ENCODE data around the gene PPP6R2. TPM values are rescaled to one million over a fixed set of nuclear protein-coding genes. Genes with fewer than 3 reads are reported as not detected.

The PPP6R2 gene
- total RNA-seq, 1 experiment from 2014 or later, result 61.3 TPM

- ATAC-seq (peak; percentile 87), DNase-seq (ENCODE audit: low read depth, low spot score) (no peak)
- TF ChIP-seq ZFX (IDR thresholded peaks at IDR 0.05) (no peak), CBX3 (IDR thresholded peaks at IDR 0.05; ENCODE audit: low read depth) (no peak), ELF1 (IDR thresholded peaks at IDR 0.05; ENCODE audit: borderline replicate concordance, low read depth) (no peak), ATF3 (IDR thresholded peaks at IDR 0.05) (no peak), EZH2phosphoT487 (IDR thresholded peaks at IDR 0.05; ENCODE audit: borderline replicate concordance) (no peak), SRF (IDR thresholded peaks at IDR 0.05; ENCODE audit: low read depth) (no peak), YY1 (IDR thresholded peaks at IDR 0.05; ENCODE audit: extremely low read depth, insufficient replicate concordance, low read depth, low read length) (no peak), RAD21 (IDR thresholded peaks at IDR 0.05; ENCODE audit: low read depth) (no peak), SIN3A (IDR thresholded peaks at IDR 0.05; ENCODE audit: low read depth) (no peak), ZNF274 (IDR thresholded peaks at IDR 0.05; ENCODE audit: low read depth, low read length) (no peak), SP1 (IDR thresholded peaks at IDR 0.05; ENCODE audit: low read depth) (no peak), POLR2AphosphoS5 (IDR thresholded peaks at IDR 0.05; ENCODE audit: low read depth, low read length) (no peak), CEBPB (IDR thresholded peaks at IDR 0.05; ENCODE audit: low read depth) (no peak), POLR2A (IDR thresholded peaks at IDR 0.05; ENCODE audit: borderline replicate concordance, extremely low read depth, insufficient read depth, insufficient read length) (no peak), TCF7L2 (IDR thresholded peaks at IDR 0.05; ENCODE audit: borderline replicate concordance, extremely low read depth, insufficient read depth, insufficient read length) (no peak), JUND (IDR thresholded peaks at IDR 0.05) (no peak)
- TF ChIP-seq, protein P1, sequence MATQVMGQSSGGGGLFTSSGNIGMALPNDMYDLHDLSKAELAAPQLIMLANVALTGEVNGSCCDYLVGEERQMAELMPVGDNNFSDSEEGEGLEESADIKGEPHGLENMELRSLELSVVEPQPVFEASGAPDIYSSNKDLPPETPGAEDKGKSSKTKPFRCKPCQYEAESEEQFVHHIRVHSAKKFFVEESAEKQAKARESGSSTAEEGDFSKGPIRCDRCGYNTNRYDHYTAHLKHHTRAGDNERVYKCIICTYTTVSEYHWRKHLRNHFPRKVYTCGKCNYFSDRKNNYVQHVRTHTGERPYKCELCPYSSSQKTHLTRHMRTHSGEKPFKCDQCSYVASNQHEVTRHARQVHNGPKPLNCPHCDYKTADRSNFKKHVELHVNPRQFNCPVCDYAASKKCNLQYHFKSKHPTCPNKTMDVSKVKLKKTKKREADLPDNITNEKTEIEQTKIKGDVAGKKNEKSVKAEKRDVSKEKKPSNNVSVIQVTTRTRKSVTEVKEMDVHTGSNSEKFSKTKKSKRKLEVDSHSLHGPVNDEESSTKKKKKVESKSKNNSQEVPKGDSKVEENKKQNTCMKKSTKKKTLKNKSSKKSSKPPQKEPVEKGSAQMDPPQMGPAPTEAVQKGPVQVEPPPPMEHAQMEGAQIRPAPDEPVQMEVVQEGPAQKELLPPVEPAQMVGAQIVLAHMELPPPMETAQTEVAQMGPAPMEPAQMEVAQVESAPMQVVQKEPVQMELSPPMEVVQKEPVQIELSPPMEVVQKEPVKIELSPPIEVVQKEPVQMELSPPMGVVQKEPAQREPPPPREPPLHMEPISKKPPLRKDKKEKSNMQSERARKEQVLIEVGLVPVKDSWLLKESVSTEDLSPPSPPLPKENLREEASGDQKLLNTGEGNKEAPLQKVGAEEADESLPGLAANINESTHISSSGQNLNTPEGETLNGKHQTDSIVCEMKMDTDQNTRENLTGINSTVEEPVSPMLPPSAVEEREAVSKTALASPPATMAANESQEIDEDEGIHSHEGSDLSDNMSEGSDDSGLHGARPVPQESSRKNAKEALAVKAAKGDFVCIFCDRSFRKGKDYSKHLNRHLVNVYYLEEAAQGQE (IDR thresholded peaks at IDR 0.05; ENCODE audit: low read depth), result no peak
- TF ChIP-seq, protein P2, sequence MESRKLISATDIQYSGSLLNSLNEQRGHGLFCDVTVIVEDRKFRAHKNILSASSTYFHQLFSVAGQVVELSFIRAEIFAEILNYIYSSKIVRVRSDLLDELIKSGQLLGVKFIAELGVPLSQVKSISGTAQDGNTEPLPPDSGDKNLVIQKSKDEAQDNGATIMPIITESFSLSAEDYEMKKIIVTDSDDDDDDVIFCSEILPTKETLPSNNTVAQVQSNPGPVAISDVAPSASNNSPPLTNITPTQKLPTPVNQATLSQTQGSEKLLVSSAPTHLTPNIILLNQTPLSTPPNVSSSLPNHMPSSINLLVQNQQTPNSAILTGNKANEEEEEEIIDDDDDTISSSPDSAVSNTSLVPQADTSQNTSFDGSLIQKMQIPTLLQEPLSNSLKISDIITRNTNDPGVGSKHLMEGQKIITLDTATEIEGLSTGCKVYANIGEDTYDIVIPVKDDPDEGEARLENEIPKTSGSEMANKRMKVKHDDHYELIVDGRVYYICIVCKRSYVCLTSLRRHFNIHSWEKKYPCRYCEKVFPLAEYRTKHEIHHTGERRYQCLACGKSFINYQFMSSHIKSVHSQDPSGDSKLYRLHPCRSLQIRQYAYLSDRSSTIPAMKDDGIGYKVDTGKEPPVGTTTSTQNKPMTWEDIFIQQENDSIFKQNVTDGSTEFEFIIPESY (IDR thresholded peaks at IDR 0.05; ENCODE audit: extremely low read depth, insufficient replicate concordance, low read length), result no peak
- CTCF ChIA-PET, result no interaction called here
- no peaks in the 10 kb centered on the region for H4K20me1 ChIP-seq (ENCODE audit: insufficient read depth)
- H3K36me3 ChIP-seq (ENCODE audit: control insufficient read depth in 1 of 2, insufficient read depth in 2 of 2, low read length in 2 of 2), result no peaks in the 10 kb centered on the region
- H3K27me3 ChIP-seq (ENCODE audit: insufficient read depth, low read length), result no peaks in the 10 kb centered on the region
- H3K4me3 ChIP-seq (replicated peaks in 1 of 2; ENCODE audit: low read depth in 1 of 2, low read length in 2 of 2), result no peak overlapping the region
- no peaks in the 10 kb centered on the region for H3K79me2 ChIP-seq (ENCODE audit: insufficient read depth, low read length)
- no peak overlapping the region for H3K9ac ChIP-seq (ENCODE audit: low read length)
- POLR2A ChIA-PET, result interaction anchor here (1.3 kb wide), 1 partner anchor 8 kb away, joined by 3 read pairs; no protein-coding TSS in a partner anchor
- peaks cover 0 to 14% of the 10 kb centered on the region in 2 experiments; a peak in 2 of 4 replicates for H3K4me1 ChIP-seq (ENCODE audit: control insufficient read depth in 1 of 2, insufficient read depth in 2 of 2, low read length in 2 of 2)
- no peaks in the 10 kb centered on the region for H3K9me3 ChIP-seq (ENCODE audit: control insufficient read depth in 1 of 2, insufficient read depth in 1 of 2, low read depth in 1 of 2, low read length in 2 of 2)
- H3K9me2 ChIP-seq (ENCODE audit: insufficient read depth), result no peaks in the 10 kb centered on the region
- RAD21 ChIA-PET (ENCODE audit: low non-redundant PET in 1 of 2, low total read pairs in 2 of 2, uncharacterized antibody in 2 of 2, unreplicated experiment in 2 of 2), result no interaction called here
- H2AFZ ChIP-seq (ENCODE audit: low read depth, low read length, poor library complexity, severe bottlenecking), result no peak overlapping the region
- H3K4me2 ChIP-seq (ENCODE audit: low read length), result peak overlapping the region; percentile 33
- no TSS peak for BruUV-seq (replicated peaks)
- no peak overlapping the region; the same call in 1 of the 2 replicates for H3K27ac ChIP-seq (ENCODE audit: low read depth, low read length)
- intact Hi-C loops (cut with micrococcal nuclease), result no loop called here
These were observed 28.5 kb upstream of the PPP6R2 start for GRCh38 chr22:50314455-50315288.
